Upper lobe of left lung (tissue), 6 donors: ENCODE results near the gene C9orf72. TPM values are rescaled to one million over a fixed set of nuclear protein-coding genes. Genes with fewer than 3 reads are reported as not detected.
"Not testable (repeated sequence)": the region's sequence is repeated elsewhere in the genome, so short reads cannot be mapped to it uniquely, and the experiment has no call there.

Experiments used
- ATAC-seq, 2 donors: fragments of 200-7000 bp; cut with Tn5 transposase; one replicate each; pipeline ENCODE4 v1.9.1; 2022; ENCODE audit warnings: mild to moderate bottlenecking in 2 of 2, moderate library complexity in 2 of 2; ENCODE audit not compliant: low FRiP score in 2 of 2
- DNase-seq, 2 donors: peaks; one replicate each; pipeline ENCODE4 v3.0.0-alpha.2; 2019 to 2020
- H3K27ac ChIP-seq, 4 donors: fragments of 200-600 bp; sonication (generic); one replicate each; pipeline ENCODE4 v1.5.1; 2016 to 2019
- H3K27me3 ChIP-seq, 4 donors: fragments of 200-600 bp; sonication (generic); one replicate each; pipeline ENCODE4 v1.5.1; 2017 to 2019
- H3K36me3 ChIP-seq, 4 donors: fragments of 200-600 bp; sonication (generic); one replicate each; pipeline ENCODE4 v1.5.1; 2016 to 2019
- H3K4me1 ChIP-seq, 4 donors: fragments of 200-600 bp; sonication (generic); one replicate each; pipeline ENCODE4 v1.5.1; 2018 to 2019
- H3K4me3 ChIP-seq, 4 donors: fragments of 200-600 bp; sonication (generic); one replicate each; pipeline ENCODE4 v1.5.1; 2017 to 2019; ENCODE audit warnings: mild to moderate bottlenecking in 2 of 4, moderate library complexity in 1 of 4
- H3K9me3 ChIP-seq, 4 donors: fragments of 200-600 bp; sonication (generic); one replicate each; pipeline ENCODE4 v1.5.1; 2018 to 2019
- CTCF ChIP-seq, 6 experiments: fragments of 450-650 bp in 4 of 6; fragments of 200-600 bp in 2 of 6; sonication (generic) in 2 of 6; IDR thresholded peaks; one replicate each; pipeline ENCODE4 v1.5.1; 2016 to 2019; ENCODE audit warnings: antibody characterized with exemption in 6 of 6
- EP300 ChIP-seq, 4 donors: sonication (generic); formaldehyde crosslinking; IDR thresholded peaks; one replicate each; pipeline ENCODE4 v1.5.1; 2017; ENCODE audit warnings: antibody characterized with exemption in 4 of 4, control low read depth in 2 of 4
- POLR2A ChIP-seq, 4 donors: fragments of 450-650 bp; IDR thresholded peaks; one replicate each; pipeline ENCODE4 v1.5.1; 2016 to 2017; ENCODE audit warnings: antibody characterized with exemption in 4 of 4, mild to moderate bottlenecking in 2 of 4
- POLR2AphosphoS5 ChIP-seq, 2 donors: sonication (generic); formaldehyde crosslinking; IDR thresholded peaks; one replicate each; pipeline ENCODE4 v1.5.1; 2017; ENCODE audit warnings: antibody characterized with exemption in 2 of 2
- WGBS, 2 donors: methylation state at CpG; one replicate each; pipeline ENCODE4 v1.1.5; 2017 to 2018; 5-methylcytosine and 5-hydroxymethylcytosine counted together
- total RNA-seq, 6 donors: library from RNA; depleted of rRNA in 4 of 6; stranded (reverse); fragments of >200 nt in 4 of 6; gene quantifications; one replicate each; pipeline versions ENCODE4 v1.1.0 to v1.2.1, GENCODE V29; 2016 to 2021
- donor health status: DM: no; HTN: no; CAD: no; lungs with moderate emphysema.
- donor health status: DM: no; HTN: yes; CAD: no; lungs with severe emphysema.

C9orf72 gene
- total RNA-seq, 6 donors from 2014 or later = 16.9 to 57.8 (median 24.9) TPM

GRCh38 chr9:27614551-27614950, 41.3 kb upstream of the C9orf72 start:
- Histone ChIP-seq H3K36me3 (no peaks in the 10 kb centered on the region), H3K27me3 (no peaks in the 10 kb centered on the region), H3K9me3 (no peaks in the 10 kb centered on the region), H3K27ac (no peak overlapping the region), H3K4me1 (no peaks in the 10 kb centered on the region), H3K4me3 (no peak overlapping the region)
- DNase-seq (peak in 1 of 2 donors; percentile 42), ATAC-seq (no peak)
- WGBS, 2 donors = 78% methylated on average over 5 of the region's 11 CpGs; no CpG with 5 or more reads in 1 of the 2 donors
- TF ChIP-seq POLR2AphosphoS5 (IDR thresholded peaks at IDR 0.05) (no peak), POLR2A (IDR thresholded peaks at IDR 0.05) (no peak), EP300 (IDR thresholded peaks at IDR 0.05) (no peak), CTCF (IDR thresholded peaks at IDR 0.05) (no peak)

- not testable (repeated sequence) for H3K27ac ChIP-seq, DNase-seq, H3K4me1 ChIP-seq, H3K27me3 ChIP-seq, H3K9me3 ChIP-seq, H3K4me3 ChIP-seq, H3K36me3 ChIP-seq, ATAC-seq
- WGBS, 2 donors = 83 to 86% methylated on average over 4 of the region's 4 CpGs
These were observed 38.8 kb upstream of the C9orf72 start for GRCh38 chr9:27612036-27612435.

GRCh38 chr9:27610622-27611021, 37.3 kb upstream of the C9orf72 start:
- no peaks in the 10 kb centered on the region for H3K27me3 ChIP-seq
- no peak overlapping the region for H3K4me3 ChIP-seq
- H3K36me3 ChIP-seq = no peaks in the 10 kb centered on the region
- TF ChIP-seq EP300 (IDR thresholded peaks at IDR 0.05) (no peak), POLR2A (IDR thresholded peaks at IDR 0.05) (no peak), POLR2AphosphoS5 (IDR thresholded peaks at IDR 0.05) (no peak), CTCF (IDR thresholded peaks at IDR 0.05) (no peak)
- 93 to 95% methylated on average over 5 to 19 of the region's 19 CpGs for WGBS, 2 donors
- no peaks in the 10 kb centered on the region for H3K9me3 ChIP-seq
- no peaks in the 10 kb centered on the region for H3K4me1 ChIP-seq
- peak in 1 of 2 donors; percentile 65 for DNase-seq
- no peak overlapping the region for H3K27ac ChIP-seq
- ATAC-seq = no peak

- no peak for DNase-seq
- H3K27ac ChIP-seq = no peak overlapping the region
- H3K4me3 ChIP-seq = no peak overlapping the region
- H3K36me3 ChIP-seq = no peaks in the 10 kb centered on the region
- no peaks in the 10 kb centered on the region for H3K27me3 ChIP-seq
- TF ChIP-seq POLR2AphosphoS5 (IDR thresholded peaks at IDR 0.05) (no peak), EP300 (IDR thresholded peaks at IDR 0.05) (no peak), CTCF (IDR thresholded peaks at IDR 0.05) (no peak), POLR2A (IDR thresholded peaks at IDR 0.05) (no peak)
- H3K9me3 ChIP-seq = no peaks in the 10 kb centered on the region
- WGBS, 2 donors = 95% methylated on average over 4 of the region's 4 CpGs
- H3K4me1 ChIP-seq = peaks cover 0 to 3% (median 0%) of the 10 kb centered on the region in 4 donors
- ATAC-seq = no peak
These were observed 29.7 kb upstream of the C9orf72 start for GRCh38 chr9:27602954-27603353.

GRCh38 chr9:27602142-27602861, 29.0 kb upstream of the C9orf72 start:
- DNase-seq = peak in 1 of 2 donors; percentile 28
- peak overlapping the region in 3 of 4 donors; percentile 13 to 77 (median 15) for H3K27ac ChIP-seq
- H3K4me3 ChIP-seq = no peak overlapping the region
- peaks cover 0 to 3% (median 0%) of the 10 kb centered on the region in 4 donors for H3K4me1 ChIP-seq
- TF ChIP-seq CTCF (IDR thresholded peaks at IDR 0.05) = no peak
- no peak for TF ChIP-seq EP300 (IDR thresholded peaks at IDR 0.05)
- TF ChIP-seq POLR2A (IDR thresholded peaks at IDR 0.05) = no peak
- no peak for TF ChIP-seq POLR2AphosphoS5 (IDR thresholded peaks at IDR 0.05)
- 61 to 67% methylated on average over 6 of the region's 6 CpGs for WGBS, 2 donors
- H3K36me3 ChIP-seq = no peaks in the 10 kb centered on the region
- no peaks in the 10 kb centered on the region for H3K9me3 ChIP-seq
- no peaks in the 10 kb centered on the region for H3K27me3 ChIP-seq
- peak in 1 of 2 donors; percentile 46 for ATAC-seq
